Kidney tubule cell (primary cell): ENCODE data around the gene IKZF5.

ENCODE experiments used
- DNase-seq: peaks from one replicate; pipeline ENCODE4 v3.0.0-alpha.2; 2018; ENCODE audit warnings: low spot score

The IKZF5 gene

GRCh38 chr10:123016228-123016627 lies 7.6 kb upstream of the IKZF5 start:
- DNase-seq, result no peak

GRCh38 chr10:123014772-123015171 lies 6.2 kb upstream of the IKZF5 start:
- DNase-seq, result no peak

- DNase-seq, result peak; percentile 53
Observed at GRCh38 chr10:123013456-123014419, 5.1 kb upstream of the IKZF5 start.

- DNase-seq, result no peak
Observed at GRCh38 chr10:123011987-123012386, 3.4 kb upstream of the IKZF5 start.

GRCh38 chr10:123009105-123009820 lies 668 bp upstream of the IKZF5 start:
- peak; percentile 29 for DNase-seq

GRCh38 chr10:123007558-123008354 lies 839 bp downstream of the IKZF5 start:
- DNase-seq, result peak; percentile 64

- DNase-seq, result no peak
Observed at GRCh38 chr10:123004298-123004697, 4.3 kb downstream of the IKZF5 start.

- DNase-seq, result no peak
Observed at GRCh38 chr10:123001370-123001769, 7.2 kb downstream of the IKZF5 start.

- DNase-seq, result no peak
Observed at GRCh38 chr10:123000155-123000554, 8.4 kb downstream of the IKZF5 start.

- no peak for DNase-seq
Observed at GRCh38 chr10:122999347-122999746, 9.2 kb downstream of the IKZF5 start.

- DNase-seq, result no peak
Observed at GRCh38 chr10:122998934-122999333, 9.7 kb downstream of the IKZF5 start.

GRCh38 chr10:122998360-122998917 lies 10.2 kb downstream of the IKZF5 start:
- DNase-seq, result no peak

GRCh38 chr10:122997864-122998263 lies 10.7 kb downstream of the IKZF5 start:
- no peak for DNase-seq

- no peak for DNase-seq
Observed at GRCh38 chr10:122995936-122996335, 12.7 kb downstream of the IKZF5 start.

GRCh38 chr10:122993797-122994336 lies 14.7 kb downstream of the IKZF5 start:
- no peak for DNase-seq

GRCh38 chr10:122992031-122992585 lies 16.5 kb downstream of the IKZF5 start:
- DNase-seq, result no peak

GRCh38 chr10:122990278-122990677 lies 18.3 kb downstream of the IKZF5 start:
- peak; percentile 28 for DNase-seq

GRCh38 chr10:122988501-122988900 lies 20.1 kb downstream of the IKZF5 start:
- no peak for DNase-seq

- no peak for DNase-seq
Observed at GRCh38 chr10:122986335-122986734, 22.3 kb downstream of the IKZF5 start.

GRCh38 chr10:122984708-122985107 lies 23.9 kb downstream of the IKZF5 start:
- DNase-seq, result no peak

GRCh38 chr10:122983898-122984297 lies 24.7 kb downstream of the IKZF5 start:
- DNase-seq, result no peak
